H1 (cell line): ENCODE data around the gene OTOF. TPM values are rescaled to one million over a fixed set of nuclear protein-coding genes. Genes with fewer than 3 reads are reported as not detected.

Experiments used
- CTCF ChIA-PET: fragments of 300-600 bp; sonication (Branson Sonifier 250); formaldehyde crosslinking; loops from one replicate; lab custom pipeline; 2021; ENCODE audit not compliant: partially characterized antibody; lab: Charles Lee
- POLR2A ChIA-PET: fragments of 300-600 bp; sonication (Branson Sonifier 250); formaldehyde crosslinking; loops from one replicate; lab custom pipeline; 2021; ENCODE audit warnings: inconsistent platforms; ENCODE audit not compliant: partially characterized antibody; lab: Charles Lee
- DNase-seq, 2 experiments: peaks; one replicate each; pipeline versions ENCODE4 v3.0.0 to v3.0.0-alpha.2; 2010 to 2022; ENCODE audit warnings: low spot score in 2 of 2, low read depth in 1 of 2, mixed read lengths in 1 of 2
- FAIRE-seq: peaks from 2 replicates; lab custom pipeline; 2011; peaks lifted over from hg19 to GRCh38; lab: Jason Lieb, UNC
- H2AFZ ChIP-seq: 2 replicates; pipeline ENCODE4 v1.8.1; 2012; ENCODE audit warnings: low read length, inconsistent platforms
- H2AK5ac ChIP-seq: 2 replicates; pipeline ENCODE4 v1.6.1; 2013; ENCODE audit warnings: low read depth, low read length
- H2BK120ac ChIP-seq: replicated peaks from 2 replicates; pipeline ENCODE3; 2013; ENCODE audit warnings: low read depth, low read length, inconsistent platforms
- H2BK12ac ChIP-seq: 2 replicates; pipeline ENCODE4 v1.6.1; 2013; ENCODE audit warnings: low read depth, low read length
- H2BK15ac ChIP-seq: 2 replicates; pipeline ENCODE4 v1.6.1; 2013; ENCODE audit warnings: low read length
- H2BK20ac ChIP-seq: 2 replicates; pipeline ENCODE4 v1.6.1; 2013; ENCODE audit warnings: low read length
- H2BK5ac ChIP-seq: 2 replicates; pipeline ENCODE4 v1.6.1; 2013; ENCODE audit warnings: low read depth, low read length
- H3K14ac ChIP-seq: 2 replicates; pipeline ENCODE4 v1.6.1; 2013; ENCODE audit warnings: inconsistent platforms; ENCODE audit not compliant: insufficient read length
- H3K18ac ChIP-seq: 2 replicates; pipeline ENCODE4 v1.6.1; 2013; ENCODE audit warnings: low read length; ENCODE audit errors: extremely low read depth
- H3K23ac ChIP-seq: 2 replicates; pipeline ENCODE4 v1.6.1; 2013; ENCODE audit warnings: inconsistent platforms; ENCODE audit not compliant: insufficient read length
- H3K23me2 ChIP-seq: 2 replicates; pipeline ENCODE4 v1.6.1; 2013; ENCODE audit warnings: low read depth, low read length
- H3K27ac ChIP-seq: 2 replicates; pipeline ENCODE4 v1.6.1; 2011; ENCODE audit warnings: low read depth, low read length, inconsistent platforms
- H3K27me3 ChIP-seq, 4 experiments: replicated peaks in 1 of 4; 1 replicate in 1 of 4; 2 replicates in 3 of 4; pipeline versions ENCODE4 v1.6.1 to v1.8.1; 2011 to 2013; ENCODE audit warnings: low read length in 3 of 4, mild to moderate bottlenecking in 3 of 4, inconsistent platforms in 2 of 4, mixed read lengths in 2 of 4, moderate library complexity in 1 of 4; ENCODE audit not compliant: control insufficient read depth in 3 of 4, insufficient read depth in 3 of 4; ENCODE audit errors: extremely low read depth in 1 of 4
- H3K36me3 ChIP-seq, 4 experiments: 2 replicates each; pipeline versions ENCODE4 v1.6.1 to v1.8.1; 2011 to 2013; ENCODE audit warnings: mild to moderate bottlenecking in 4 of 4, low read length in 3 of 4, moderate library complexity in 2 of 4, control low read depth in 1 of 4, inconsistent platforms in 1 of 4; ENCODE audit not compliant: insufficient read depth in 4 of 4, control insufficient read depth in 2 of 4
- H3K4ac ChIP-seq: replicated peaks from 2 replicates; pipeline ENCODE3; 2013; ENCODE audit warnings: low read length, low read depth, mixed read lengths, inconsistent platforms; ENCODE audit not compliant: insufficient read length
- H3K4me1 ChIP-seq, 4 experiments: replicated peaks in 1 of 4; 1 replicate in 1 of 4; 2 replicates in 3 of 4; pipeline versions ENCODE4 v1.6.1 to v1.8.1; 2011 to 2013; ENCODE audit warnings: low read length in 3 of 4, inconsistent platforms in 2 of 4, mixed read lengths in 1 of 4; ENCODE audit not compliant: insufficient read depth in 4 of 4, control insufficient read depth in 3 of 4
- H3K4me2 ChIP-seq, 2 experiments: 2 replicates each; pipeline versions ENCODE4 v1.6.1 to v1.8.1; 2011 to 2013; ENCODE audit warnings: low read depth in 2 of 2, low read length in 2 of 2, control low read depth in 1 of 2, inconsistent platforms in 1 of 2, mild to moderate bottlenecking in 1 of 2; ENCODE audit not compliant: insufficient read depth in 1 of 2
- H3K4me3 ChIP-seq, 4 experiments: fragments of 200-600, 300-600 bp in 1 of 4; sonication (generic), shearing (Covaris generic), sonication (Bioruptor Twin) in 1 of 4; 2 replicates each; pipeline versions ENCODE4 v1.5.1 to v1.8.1; 2011 to 2016; ENCODE audit warnings: low read length in 4 of 4, low read depth in 3 of 4, control low read depth in 2 of 4, inconsistent platforms in 2 of 4, mild to moderate bottlenecking in 2 of 4, mixed read lengths in 1 of 4, moderate library complexity in 1 of 4; ENCODE audit not compliant: insufficient read depth in 2 of 4; ENCODE audit errors: extremely low read depth in 1 of 4
- H3K56ac ChIP-seq: replicated peaks from 2 replicates; pipeline ENCODE3; 2013; ENCODE audit warnings: low read depth, mild to moderate bottlenecking, mixed read lengths, low read length, inconsistent platforms; ENCODE audit not compliant: insufficient read length
- H3K79me1 ChIP-seq: 2 replicates; pipeline ENCODE4 v1.6.1; 2013; ENCODE audit warnings: low read depth, low read length, control low read depth
- H3K79me2 ChIP-seq, 2 experiments: 2 replicates each; pipeline versions ENCODE4 v1.6.1 to v1.8.1; 2012 to 2013; ENCODE audit warnings: low read length in 2 of 2, mild to moderate bottlenecking in 2 of 2, inconsistent platforms in 1 of 2; ENCODE audit not compliant: insufficient read depth in 2 of 2, control insufficient read depth in 1 of 2
- H3K9ac ChIP-seq, 4 experiments: replicated peaks in 1 of 4; 1 replicate in 1 of 4; 2 replicates in 3 of 4; pipeline versions ENCODE4 v1.6.1 to v1.8.1; 2011 to 2013; ENCODE audit warnings: low read depth in 3 of 4, low read length in 3 of 4, control low read depth in 2 of 4, mild to moderate bottlenecking in 2 of 4, moderate library complexity in 2 of 4, inconsistent platforms in 1 of 4; ENCODE audit errors: extremely low read depth in 1 of 4
- H3K9me3 ChIP-seq, 2 experiments: 2 replicates each; pipeline versions ENCODE4 v1.6.1 to v1.8.1; 2012 to 2013; ENCODE audit warnings: mild to moderate bottlenecking in 2 of 2, moderate library complexity in 2 of 2, control low read depth in 1 of 2, inconsistent platforms in 1 of 2, low read depth in 1 of 2, low read length in 1 of 2, mixed read lengths in 1 of 2; ENCODE audit not compliant: insufficient read depth in 2 of 2
- H4K20me1 ChIP-seq, 2 experiments: replicated peaks in 1 of 2; 2 replicates each; pipeline versions ENCODE3 to v1.8.1; 2011 to 2013; ENCODE audit warnings: inconsistent platforms in 2 of 2, low read length in 2 of 2, mild to moderate bottlenecking in 1 of 2; ENCODE audit not compliant: insufficient read depth in 2 of 2, control insufficient read depth in 1 of 2
- H4K5ac ChIP-seq: 2 replicates; pipeline ENCODE4 v1.6.1; 2013; ENCODE audit warnings: low read length, low read depth, mixed read lengths, inconsistent platforms; ENCODE audit not compliant: insufficient read length
- H4K8ac ChIP-seq: 2 replicates; pipeline ENCODE4 v1.8.0; 2013; ENCODE audit warnings: mild to moderate bottlenecking, moderate library complexity, low read length, inconsistent platforms; ENCODE audit not compliant: insufficient read depth; ENCODE audit errors: extremely low read depth
- H4K91ac ChIP-seq: replicated peaks from 2 replicates; pipeline ENCODE3; 2013; ENCODE audit warnings: low read length, mixed read lengths, inconsistent platforms; ENCODE audit not compliant: insufficient read length
- CHD2 ChIP-seq: IDR thresholded peaks from 2 replicates; pipeline ENCODE4 v1.6.1; 2012; ENCODE audit warnings: low read length, improper control_type of control experiment
- E2F6 ChIP-seq: IDR thresholded peaks from 2 replicates; pipeline ENCODE4 v1.6.1; 2012; ENCODE audit warnings: inconsistent platforms
- EGR1 ChIP-seq: IDR thresholded peaks from 2 replicates; pipeline ENCODE4 v1.6.1; 2011; ENCODE audit warnings: low read depth, low read length, borderline replicate concordance
- GABPA ChIP-seq: IDR thresholded peaks from 2 replicates; pipeline ENCODE4 v1.6.1; 2011; ENCODE audit warnings: mild to moderate bottlenecking, low read length, moderate library complexity, borderline replicate concordance; ENCODE audit not compliant: insufficient read depth
- JUN ChIP-seq: IDR thresholded peaks from 2 replicates; pipeline ENCODE4 v1.6.1; 2011; ENCODE audit warnings: low read depth, mild to moderate bottlenecking, improper control_type of control experiment, low read length
- KDM4A ChIP-seq: IDR thresholded peaks from one replicate; pipeline ENCODE4 v1.7.1; 2012; ENCODE audit warnings: low read depth, mild to moderate bottlenecking, moderate library complexity, low read length, inconsistent platforms; ENCODE audit not compliant: severe bottlenecking
- PHF8 ChIP-seq: fragments of 200-600 bp; sonication (generic); conservative IDR thresholded peaks from 2 replicates; pipeline ENCODE4 v1.7.1; 2012; ENCODE audit warnings: low read depth, mild to moderate bottlenecking, inconsistent platforms, low read length, moderate library complexity
- RXRA ChIP-seq: IDR thresholded peaks from 2 replicates; pipeline ENCODE4 v1.6.1; 2011; ENCODE audit warnings: low read depth, mild to moderate bottlenecking, low read length, moderate library complexity; ENCODE audit not compliant: insufficient read depth
- WGBS, 2 experiments: shearing (Covaris generic) in 1 of 2; methylation state at CpG; one replicate each; pipeline versions ENCODE4 v1.1.6 to v1.1.7; 2013 to 2015; ENCODE audit warnings: low lambda C conversion rate in 2 of 2, mixed read lengths in 2 of 2, inconsistent platforms in 1 of 2, low coverage in 1 of 2, missing lambda C conversion rate in 1 of 2; ENCODE audit not compliant: insufficient replicate concordance in 2 of 2, insufficient coverage in 1 of 2, insufficient read length in 1 of 2; ENCODE audit errors: extremely low coverage in 1 of 2, missing lambda C conversion rate in 1 of 2; 5-methylcytosine and 5-hydroxymethylcytosine counted together
- polyA plus RNA-seq, 7 experiments: library from polyadenylated mRNA; depleted of rRNA in 3 of 7; stranded (reverse) in 5 of 7; unstranded in 2 of 7; fragments of >200 nt in 5 of 7; fragments of 200-250 nt in 2 of 7; gene quantifications; 1 replicate in 5 of 7; 2 replicates in 1 of 7; 4 replicates in 1 of 7; pipeline versions ENCODE4 v1.2.1 to v1.2.3, GENCODE V29; 2011 to 2013; ENCODE audit warnings: missing spikeins in 2 of 7, mixed read lengths in 2 of 7
- total RNA-seq: library from RNA; stranded (reverse); fragmentation: NEBNext Ultra II Directional; extraction: Animal tissue kit (Norgen Biotek cat#: 25700); gene quantifications from 2 replicates; pipeline ENCODE4 v1.2.1, GENCODE V29; 2021

The OTOF gene
- total and polyA plus RNA-seq, 2 of the 8 experiments (the other 6 are each of a cell fraction or from before 2014, with no cell fraction given) = 0.06 TPM; not detected in 1

- Histone ChIP-seq H3K23ac (no peak overlapping the region), H3K4ac (no peak overlapping the region), H2BK12ac (no peak overlapping the region), H4K91ac (no peak overlapping the region), H3K27me3 (peaks cover 0 to 3% (median 0%) of the 10 kb centered on the region in 4 experiments; a peak in 1 of 7 replicates), H2AK5ac (no peak overlapping the region), H2BK120ac (no peak overlapping the region), H3K9ac (no peak overlapping the region), H3K56ac (no peak overlapping the region), H3K23me2 (no peaks in the 10 kb centered on the region), H2BK5ac (no peak overlapping the region), H3K14ac (no peak overlapping the region), H3K27ac (no peak overlapping the region), H3K9me3 (no peaks in the 10 kb centered on the region), H3K18ac (no peak overlapping the region), H3K79me1 (no peaks in the 10 kb centered on the region), H3K4me2 (no peak overlapping the region), H3K4me1 (no peaks in the 10 kb centered on the region), H4K5ac (no peak overlapping the region), H2BK20ac (no peak overlapping the region), H4K20me1 (no peaks in the 10 kb centered on the region), H3K4me3 (no peak overlapping the region), H3K36me3 (no peaks in the 10 kb centered on the region), H2BK15ac (no peak overlapping the region), H4K8ac (no peak overlapping the region), H3K79me2 (no peaks in the 10 kb centered on the region), H2AFZ (no peak overlapping the region)
- ChIA-PET POLR2A (no interaction called here), CTCF (interaction anchor here (0.6 to 6.8 kb wide), 9 partner anchors 10 to 1532 kb away, joined by 3 to 51 read pairs (median 4); a partner anchor contains a TSS)
- DNase-seq (no peak), FAIRE-seq (no peak)
- WGBS, 2 experiments = 79% methylated on average over 15 of the region's 21 CpGs; no CpG with 5 or more reads in 1 of the 2 experiments
- no peak for TF ChIP-seq CHD2
- TF ChIP-seq JUN = no peak
- no peak for TF ChIP-seq E2F6
- TF ChIP-seq EGR1 = no peak
- TF ChIP-seq RXRA = no peak
- no peak for TF ChIP-seq PHF8
- TF ChIP-seq KDM4A = no peak
- no peak for TF ChIP-seq GABPA
Observed at GRCh38 chr2:26510344-26510973, 32.5 kb upstream of the OTOF start.
